K562 (cell line): ENCODE data around the gene HIVEP3. TPM values are rescaled to one million over a fixed set of nuclear protein-coding genes. Genes with fewer than 3 reads are reported as not detected.

Experiments
- ATAC-seq: fragments of 200-7000 bp; cut with Tn5 transposase; 3 replicates; pipeline ENCODE4 v1.9.1; 2020; ENCODE audit warnings: moderate library complexity
- BruUV-seq: library from RNA; stranded (reverse); fragments of 400-500 nt; replicated peaks from 2 replicates; lab custom pipeline; 2021; lab: Mats Ljungman, UMichigan
- CTCF ChIA-PET: fragments of 300-600 bp; formaldehyde crosslinking; extraction: SDS; loops from one replicate; lab custom pipeline; 2021; ENCODE audit warnings: low intra/inter-chr PET ratio; lab: Yijun Ruan, JAX
- POLR2A ChIA-PET: fragments of 300-600, 350-650 bp; sonication (Branson Sonifier 250); formaldehyde crosslinking; extraction: SDS; loops from one replicate; lab custom pipeline; 2021; ENCODE audit warnings: antibody characterized with exemption, inconsistent platforms; lab: Yijun Ruan, JAX
- DNase-seq, 4 experiments: peaks; one replicate each; pipeline versions ENCODE4 v3.0.0 to v3.0.0-alpha.2; 2011 to 2018; ENCODE audit warnings: low spot score in 3 of 4, mixed read lengths in 3 of 4; ENCODE audit errors: extremely low read depth in 1 of 4
- FAIRE-seq: peaks from 2 replicates; lab custom pipeline; 2011; peaks lifted over from hg19 to GRCh38; lab: Jason Lieb, UNC
- H2AFZ ChIP-seq: 2 replicates; pipeline ENCODE4 v1.6.0; 2011; ENCODE audit warnings: low read depth, low read length, control low read depth, inconsistent platforms
- H3K27ac ChIP-seq: fragments of 200-600 bp; 3 replicates; pipeline ENCODE4 v1.8.0; 2011; ENCODE audit warnings: low read depth, mild to moderate bottlenecking, control low read depth, inconsistent platforms, low read length, moderate library complexity, mixed read lengths; ENCODE audit errors: extremely low read depth
- H3K27me3 ChIP-seq, 2 experiments: fragments of 300-600 bp in 1 of 2; 2 replicates in 1 of 2; 3 replicates in 1 of 2; pipeline versions ENCODE4 v1.6.0 to v1.8.0; 2011; ENCODE audit warnings: inconsistent platforms in 2 of 2, low read length in 2 of 2, mild to moderate bottlenecking in 1 of 2, mixed read lengths in 1 of 2, moderate library complexity in 1 of 2; ENCODE audit not compliant: control insufficient read depth in 2 of 2, insufficient read depth in 2 of 2
- H3K36me3 ChIP-seq: fragments of 300-600 bp; 3 replicates; pipeline ENCODE4 v1.8.0; 2011; ENCODE audit warnings: mild to moderate bottlenecking, low read length, inconsistent platforms; ENCODE audit not compliant: control insufficient read depth, insufficient read depth
- H3K4me1 ChIP-seq, 2 experiments: fragments of 200-600 bp in 1 of 2; replicated peaks in 1 of 2; 2 replicates in 1 of 2; 3 replicates in 1 of 2; pipeline versions ENCODE4 v1.5.1 to v1.8.0; 2011; ENCODE audit warnings: inconsistent platforms in 2 of 2, low read length in 2 of 2, mild to moderate bottlenecking in 1 of 2, mixed read lengths in 1 of 2, moderate library complexity in 1 of 2; ENCODE audit not compliant: control insufficient read depth in 2 of 2, insufficient read depth in 2 of 2
- H3K4me2 ChIP-seq: 2 replicates; pipeline ENCODE4 v1.6.1; 2011; ENCODE audit warnings: low read length, control low read depth, inconsistent platforms, mixed read lengths; ENCODE audit not compliant: insufficient read depth
- H3K4me3 ChIP-seq: fragments of 200-600 bp; sonication (generic), shearing (Covaris generic); 2 replicates; pipeline ENCODE4 v1.5.1; 2016; ENCODE audit warnings: control low read depth, inconsistent platforms
- H3K79me2 ChIP-seq: fragments of 200-600 bp; 3 replicates; pipeline ENCODE4 v1.8.0; 2011; ENCODE audit warnings: low read length, inconsistent platforms; ENCODE audit not compliant: control insufficient read depth, insufficient read depth
- H3K9ac ChIP-seq, 2 experiments: 2 replicates each; pipeline versions ENCODE4 v1.6.0 to v1.6.1; 2011; ENCODE audit warnings: low read depth in 2 of 2, low read length in 2 of 2, control low read depth in 1 of 2, inconsistent platforms in 1 of 2, mild to moderate bottlenecking in 1 of 2, mixed read lengths in 1 of 2; ENCODE audit not compliant: insufficient read depth in 1 of 2
- H3K9me1 ChIP-seq: one replicate; pipeline ENCODE4 v1.6.0; 2011; ENCODE audit warnings: inconsistent platforms, mild to moderate bottlenecking, low read length, moderate library complexity; ENCODE audit not compliant: control insufficient read depth, insufficient read depth
- H3K9me3 ChIP-seq: replicated peaks from 2 replicates; pipeline ENCODE4 v1.5.1; 2011; ENCODE audit warnings: low read depth, low read length, inconsistent platforms; ENCODE audit not compliant: control insufficient read depth, insufficient read depth
- H4K20me1 ChIP-seq: replicated peaks from 2 replicates; pipeline ENCODE4 v1.6.1; 2011; ENCODE audit warnings: low read length, inconsistent platforms, mixed read lengths; ENCODE audit not compliant: control insufficient read depth, insufficient read depth
- CBX2 ChIP-seq: fragments of 200-600 bp; sonication (generic); IDR thresholded peaks from one replicate; pipeline ENCODE4 v1.6.1; 2012; ENCODE audit warnings: mild to moderate bottlenecking, low read length, inconsistent platforms; ENCODE audit not compliant: insufficient read depth, poor library complexity, severe bottlenecking
- DMBX1 ChIP-seq: fragments of 250-450 bp; sonication (Bioruptor Pico); IDR thresholded peaks from 2 replicates; pipeline ENCODE4 v1.8.0; 2022; ENCODE audit warnings: inconsistent platforms, mild to moderate bottlenecking, moderate library complexity, borderline replicate concordance
- E2F4 ChIP-seq: sonication (generic); formaldehyde crosslinking; IDR thresholded peaks from 2 replicates; pipeline ENCODE4 v1.8.0; 2022; ENCODE audit warnings: mild to moderate bottlenecking, low read depth, missing genetic modification reagents
- FOXA1 ChIP-seq: fragments of 450-650 bp; IDR thresholded peaks from 2 replicates; pipeline ENCODE4 v1.6.1; 2016; ENCODE audit warnings: mild to moderate bottlenecking, borderline replicate concordance
- L3MBTL2 ChIP-seq: fragments of 450-650 bp; IDR thresholded peaks from 2 replicates; pipeline ENCODE4 v1.6.1; 2016; ENCODE audit warnings: mild to moderate bottlenecking, moderate library complexity
- MCM3 ChIP-seq: fragments of 450-650 bp; IDR thresholded peaks from 2 replicates; pipeline ENCODE4 v1.6.1; 2016
- PRMT5 ChIP-seq: sonication (generic); formaldehyde crosslinking; IDR thresholded peaks from 2 replicates; pipeline ENCODE4 v1.5.0; 2020; ENCODE audit warnings: missing genetic modification reagents
- PURB ChIP-seq: sonication (generic); formaldehyde crosslinking; IDR thresholded peaks from 2 replicates; pipeline ENCODE4 v1.9.0; 2021; ENCODE audit warnings: low read depth, mild to moderate bottlenecking, missing genetic modification reagents
- PYGO2 ChIP-seq: fragments of 450-650 bp; IDR thresholded peaks from 2 replicates; pipeline ENCODE4 v1.6.1; 2016; ENCODE audit warnings: mild to moderate bottlenecking, missing genetic modification characterization, moderate library complexity, missing compliant biosample characterization
- RBM17 ChIP-seq: fragments of 200-400 bp; formaldehyde crosslinking; IDR thresholded peaks from 2 replicates; pipeline ENCODE4 v1.6.1; 2017; ENCODE audit warnings: low read depth, mild to moderate bottlenecking, low read length, borderline replicate concordance
- SRSF3 ChIP-seq: fragments of 200-400 bp; formaldehyde crosslinking; IDR thresholded peaks from 2 replicates; pipeline ENCODE4 v1.6.1; 2016; ENCODE audit warnings: mild to moderate bottlenecking, low read length, moderate library complexity; ENCODE audit not compliant: insufficient read depth
- WHSC1 ChIP-seq: IDR thresholded peaks from one replicate; pipeline ENCODE4 v1.6.1; 2012; ENCODE audit warnings: low read length, control low read depth, inconsistent platforms
- ZBTB34 ChIP-seq: fragments of 250-450 bp; sonication (Bioruptor Pico); IDR thresholded peaks from 2 replicates; pipeline ENCODE4 v1.8.0; 2021; ENCODE audit warnings: mild to moderate bottlenecking, moderate library complexity
- WGBS: fragments of 100-300 bp; shearing (Covaris generic); methylation state at CpG from one replicate; pipeline ENCODE4 v1.1.6; 2016; ENCODE audit warnings: low coverage, mixed read lengths; ENCODE audit not compliant: insufficient coverage; ENCODE audit errors: missing lambda C conversion rate; 5-methylcytosine and 5-hydroxymethylcytosine counted together
- in situ Hi-C: fragments of 300-500 bp; cut with MboI; formaldehyde crosslinking; loops from 4 replicates; pipeline ENCODE4 v1.15.0; 2018; ENCODE audit warnings: inconsistent platforms, mixed read lengths
- intact Hi-C: fragments of 100-400 bp; cut with micrococcal nuclease; formaldehyde crosslinking; loops from 2 replicates; pipeline ENCODE4 v1.14.2; 2022
- polyA plus RNA-seq, 8 experiments: library from polyadenylated mRNA; depleted of rRNA in 4 of 8; stranded (reverse) in 5 of 8; unstranded in 3 of 8; fragments of >200 nt; fragmentation: Nextera tagmentation in 2 of 8; fragmentation: Illumina TruSeq in 1 of 8; extraction: Ambion mirVana in 2 of 8; extraction: Trizol in 1 of 8; gene quantifications; 2 replicates each; pipeline versions ENCODE4 v1.2.1 to v1.2.3, GENCODE V29; 2011 to 2014; ENCODE audit warnings: inconsistent platforms in 1 of 8, missing spikeins in 1 of 8
- total RNA-seq, 7 experiments: library from RNA; depleted of rRNA in 6 of 7; stranded (reverse); fragments of >200 nt in 6 of 7; fragmentation: Illumina TruSeq in 2 of 7; extraction: Trizol in 2 of 7; gene quantifications; 2 replicates each; pipeline versions ENCODE4 v1.2.1 to v1.2.3, GENCODE V29; 2011 to 2021; ENCODE audit warnings: low replicate concordance in 1 of 7

Gene HIVEP3
- total and polyA plus RNA-seq, 9 of the 15 experiments (the other 6 are each of a cell fraction or from before 2014, with no cell fraction given) = 0.09 to 0.58 (median 0.34) TPM; not detected in 1

GRCh38 chr1:41599912-41600311, 318.8 kb downstream of the HIVEP3 start (continued):
- TF ChIP-seq CBX2 = no peak
- no peak for TF ChIP-seq FOXA1
- TF ChIP-seq WHSC1 = no peak
- TF ChIP-seq RBM17 = no peak
- no peak for TF ChIP-seq ZBTB34 (CRISPR knock-in tag)
- no peak for TF ChIP-seq DMBX1 (CRISPR knock-in tag)
- no peak for TF ChIP-seq PYGO2
- TF ChIP-seq PRMT5 (CRISPR knock-in tag) = no peak

- FAIRE-seq = no peak
- H3K27ac ChIP-seq = no peak overlapping the region
- no TSS peak for BruUV-seq
- H3K9ac ChIP-seq = no peak overlapping the region
- peaks cover 3 to 6% of the 10 kb centered on the region in 2 experiments; a peak in 2 of 5 replicates for H3K27me3 ChIP-seq
- ATAC-seq = no peak
- H3K4me3 ChIP-seq = no peak overlapping the region
- in situ Hi-C loops = no loop called here
- no peak for DNase-seq
- no peaks in the 10 kb centered on the region for H3K4me1 ChIP-seq
- no peaks in the 10 kb centered on the region for H3K79me2 ChIP-seq
- intact Hi-C loops = no loop called here
- H2AFZ ChIP-seq = no peak overlapping the region
- no peaks in the 10 kb centered on the region for H3K9me3 ChIP-seq
- POLR2A ChIA-PET = interaction anchor here (0.5 to 1.3 kb wide), 2 partner anchors 9 to 776 kb away, joined by 3 read pairs; no protein-coding TSS in a partner anchor
- no peaks in the 10 kb centered on the region for H4K20me1 ChIP-seq
- 2% methylated on average over 3 of the region's 3 CpGs for WGBS
- CTCF ChIA-PET = no interaction called here
- no peaks in the 10 kb centered on the region for H3K9me1 ChIP-seq
- no peaks in the 10 kb centered on the region for H3K36me3 ChIP-seq
- no peak overlapping the region for H3K4me2 ChIP-seq
- TF ChIP-seq L3MBTL2 = no peak
- no peak for TF ChIP-seq MCM3
- TF ChIP-seq SRSF3 = no peak
- TF ChIP-seq PURB (CRISPR knock-in tag) = no peak
- no peak for TF ChIP-seq E2F4 (CRISPR knock-in tag)
Observed at GRCh38 chr1:41598325-41598724, 320.4 kb downstream of the HIVEP3 start.
